ENCODE data around the gene SVIL.

GRCh38 chr10:29502351-29502750 is 132.4 kb downstream of the SVIL start:
- no peak for TF ChIP-seq ATF7 (IDR thresholded peaks at IDR 0.05)
- TF ChIP-seq ATF7 (CRISPR knock-in tag; IDR thresholded peaks at IDR 0.05), result no peak
- TF ChIP-seq ZNF883 (CRISPR knock-in tag; IDR thresholded peaks at IDR 0.05; ENCODE audit: not compliant biosample characterization), result no peak
- no peak for TF ChIP-seq NFIC (IDR thresholded peaks at IDR 0.05; ENCODE audit: low read length)
- no peak for TF ChIP-seq POLR2A (IDR thresholded peaks at IDR 0.05; ENCODE audit: insufficient read depth in 1 of 2, low read depth in 2 of 2, low read length in 2 of 2)
- TF ChIP-seq HMG20B (CRISPR knock-in tag; conservative IDR thresholded peaks at IDR 0.05), result no peak
- TF ChIP-seq, protein P1, sequence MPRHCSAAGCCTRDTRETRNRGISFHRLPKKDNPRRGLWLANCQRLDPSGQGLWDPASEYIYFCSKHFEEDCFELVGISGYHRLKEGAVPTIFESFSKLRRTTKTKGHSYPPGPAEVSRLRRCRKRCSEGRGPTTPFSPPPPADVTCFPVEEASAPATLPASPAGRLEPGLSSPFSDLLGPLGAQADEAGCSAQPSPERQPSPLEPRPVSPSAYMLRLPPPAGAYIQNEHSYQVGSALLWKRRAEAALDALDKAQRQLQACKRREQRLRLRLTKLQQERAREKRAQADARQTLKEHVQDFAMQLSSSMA (CRISPR knock-in tag; IDR thresholded peaks at IDR 0.05), result no peak
- no peak for TF ChIP-seq NBN (conservative IDR thresholded peaks at IDR 0.05)
- no peak for TF ChIP-seq NR2F2 (IDR thresholded peaks at IDR 0.05; ENCODE audit: borderline replicate concordance, low read depth)
- TF ChIP-seq CBX1 (IDR thresholded peaks at IDR 0.05; ENCODE audit: low read depth), result no peak
- TF ChIP-seq MAFK (conservative IDR thresholded peaks at IDR 0.05 in 1 of 2, IDR thresholded peaks at IDR 0.05 in 1 of 2; ENCODE audit: low read length in 2 of 2), result no peak
